ENCODE results near the gene PTPRM.
A peak's percentile ranks its signal among the peaks of the same experiment; 100 is the strongest.

Gene PTPRM

DNA sequence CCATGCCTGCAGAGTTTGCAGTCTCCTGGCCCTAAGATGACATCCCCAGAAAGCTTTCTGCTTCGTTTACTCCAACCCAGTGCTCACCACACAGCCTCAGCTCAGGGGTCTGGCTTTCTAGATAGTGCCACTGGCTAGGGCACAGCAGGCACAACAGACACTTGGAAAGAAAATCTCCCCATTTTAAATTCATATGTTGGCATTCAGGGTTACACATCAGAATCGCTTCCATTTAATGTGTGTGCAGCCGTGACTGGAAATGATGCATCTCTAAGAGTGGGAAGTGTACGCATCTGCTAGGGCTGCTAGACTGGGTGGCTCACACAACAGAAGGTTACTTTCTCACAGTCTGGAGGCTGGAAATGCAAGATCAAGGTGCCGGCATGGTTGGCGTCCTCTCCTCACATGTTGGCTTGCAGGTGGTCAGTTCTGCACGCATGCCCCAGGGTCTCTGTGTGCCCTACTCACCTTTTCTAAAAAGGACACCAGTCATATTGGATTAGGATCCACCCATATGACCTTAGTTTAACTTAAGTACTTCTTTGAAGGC lies 712.7 kb downstream of the PTPRM start:
- TF ChIP-seq, protein P1, sequence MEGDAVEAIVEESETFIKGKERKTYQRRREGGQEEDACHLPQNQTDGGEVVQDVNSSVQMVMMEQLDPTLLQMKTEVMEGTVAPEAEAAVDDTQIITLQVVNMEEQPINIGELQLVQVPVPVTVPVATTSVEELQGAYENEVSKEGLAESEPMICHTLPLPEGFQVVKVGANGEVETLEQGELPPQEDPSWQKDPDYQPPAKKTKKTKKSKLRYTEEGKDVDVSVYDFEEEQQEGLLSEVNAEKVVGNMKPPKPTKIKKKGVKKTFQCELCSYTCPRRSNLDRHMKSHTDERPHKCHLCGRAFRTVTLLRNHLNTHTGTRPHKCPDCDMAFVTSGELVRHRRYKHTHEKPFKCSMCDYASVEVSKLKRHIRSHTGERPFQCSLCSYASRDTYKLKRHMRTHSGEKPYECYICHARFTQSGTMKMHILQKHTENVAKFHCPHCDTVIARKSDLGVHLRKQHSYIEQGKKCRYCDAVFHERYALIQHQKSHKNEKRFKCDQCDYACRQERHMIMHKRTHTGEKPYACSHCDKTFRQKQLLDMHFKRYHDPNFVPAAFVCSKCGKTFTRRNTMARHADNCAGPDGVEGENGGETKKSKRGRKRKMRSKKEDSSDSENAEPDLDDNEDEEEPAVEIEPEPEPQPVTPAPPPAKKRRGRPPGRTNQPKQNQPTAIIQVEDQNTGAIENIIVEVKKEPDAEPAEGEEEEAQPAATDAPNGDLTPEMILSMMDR (IDR thresholded peaks at IDR 0.05; ENCODE audit: low read depth, low read length) = no peak
- no peak for DNase-seq (ENCODE audit: low read depth in 2 of 2)
- H3K4me3 ChIP-seq (replicated peaks in 1 of 2; ENCODE audit: low read depth in 2 of 2, low read length in 2 of 2) = no peak overlapping the region

DNA sequence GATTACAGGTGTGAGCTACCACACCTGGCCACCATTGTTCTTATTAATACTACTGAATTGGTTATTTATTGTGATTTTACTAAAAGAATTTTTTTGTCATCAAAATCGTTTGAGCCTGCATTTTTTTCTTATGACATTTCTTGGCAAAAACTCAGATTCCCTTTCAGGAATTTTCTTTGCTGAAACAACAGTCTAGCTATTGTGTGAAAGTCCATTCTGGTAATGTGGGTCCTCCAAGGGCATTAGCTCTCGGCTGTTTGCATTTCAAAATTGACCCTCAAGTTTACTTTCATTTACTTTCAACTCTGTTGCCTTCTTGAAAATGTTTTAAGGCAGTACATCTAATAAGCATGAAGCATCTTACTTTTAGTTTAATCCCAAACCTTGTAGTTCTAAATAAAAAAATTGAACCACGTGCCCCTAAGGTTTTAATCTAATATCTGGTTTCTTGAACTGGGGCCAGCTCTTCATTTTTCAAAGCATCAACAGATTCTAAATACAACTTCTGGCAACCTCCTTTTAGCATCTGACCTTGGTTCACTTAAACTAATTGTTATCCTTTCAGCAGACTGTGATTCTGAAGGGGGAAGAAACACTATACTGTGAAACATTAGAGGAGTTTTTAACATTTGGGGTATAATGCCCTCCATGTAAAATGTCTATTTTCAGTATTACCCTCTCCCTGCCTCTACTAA lies 716.9 kb downstream of the PTPRM start:
- TF ChIP-seq, protein P1 (IDR thresholded peaks at IDR 0.05; ENCODE audit: low read depth, low read length) = no peak
- DNase-seq (ENCODE audit: low read depth in 2 of 2) = peak; percentile 80 to 83
- H3K4me3 ChIP-seq (replicated peaks in 1 of 2; ENCODE audit: low read depth in 2 of 2, low read length in 2 of 2) = no peak overlapping the region

DNA sequence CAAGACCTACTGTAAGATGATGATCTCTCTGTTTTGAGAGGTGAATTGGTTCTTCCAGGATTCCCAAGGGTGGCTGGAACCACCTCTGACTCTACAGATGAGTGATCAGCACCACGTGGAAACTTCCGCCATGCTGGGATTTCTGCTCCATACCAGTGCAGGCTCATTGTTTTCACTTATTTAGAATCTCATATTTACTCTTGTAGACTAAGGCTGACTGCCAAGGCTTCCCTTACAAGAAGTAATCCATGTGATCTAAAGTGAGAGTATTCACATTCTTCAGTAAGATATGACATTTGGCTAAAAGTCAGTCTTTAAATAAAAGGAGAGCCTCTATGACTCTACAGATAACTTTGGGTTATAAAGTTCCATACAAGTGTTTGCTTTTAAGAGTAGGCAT lies 719.2 kb downstream of the PTPRM start:
- peak; percentile 26 for DNase-seq (ENCODE audit: low read depth in 2 of 2)
- H3K4me3 ChIP-seq (replicated peaks in 1 of 2; ENCODE audit: low read depth in 2 of 2, low read length in 2 of 2) = no peak overlapping the region
- TF ChIP-seq, protein P1 (IDR thresholded peaks at IDR 0.05; ENCODE audit: low read depth, low read length) = no peak

DNA sequence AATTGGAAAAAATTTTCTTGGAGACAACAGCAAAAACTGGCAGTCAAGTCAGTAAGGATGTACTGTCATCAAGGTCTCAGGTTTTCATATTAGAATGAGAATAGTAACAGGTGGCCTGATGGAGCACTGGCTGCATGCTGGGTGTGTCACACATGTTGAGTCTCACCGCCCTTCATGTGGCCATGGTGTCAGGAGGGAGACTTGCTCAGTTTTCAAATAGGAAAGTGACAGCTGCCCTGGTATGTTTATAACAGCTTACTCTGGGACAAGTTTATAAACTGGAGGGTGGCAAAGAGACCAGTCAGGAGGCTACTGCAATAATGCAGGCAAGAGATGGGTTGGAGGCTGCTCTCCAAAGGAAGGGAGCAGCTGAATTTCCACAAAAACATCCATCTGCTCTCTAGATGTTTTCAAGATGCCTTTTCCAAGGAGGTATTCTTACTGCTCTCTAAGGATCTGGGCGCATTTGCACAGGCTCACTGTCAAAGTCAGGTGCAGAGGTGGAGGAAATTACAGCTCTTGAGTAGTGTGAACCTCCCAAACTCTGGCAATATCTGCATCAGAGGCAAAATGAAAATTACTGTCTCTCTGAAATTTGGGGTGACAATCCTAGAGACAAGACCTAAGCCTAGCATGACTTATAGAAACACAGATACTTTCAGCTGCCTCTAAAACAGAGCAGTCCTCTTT lies 720.2 kb downstream of the PTPRM start:
- no peak for DNase-seq (ENCODE audit: low read depth in 2 of 2)
- no peak overlapping the region for H3K4me3 ChIP-seq (replicated peaks in 1 of 2; ENCODE audit: low read depth in 2 of 2, low read length in 2 of 2)
- TF ChIP-seq, protein P1 (IDR thresholded peaks at IDR 0.05; ENCODE audit: low read depth, low read length) = no peak

DNA sequence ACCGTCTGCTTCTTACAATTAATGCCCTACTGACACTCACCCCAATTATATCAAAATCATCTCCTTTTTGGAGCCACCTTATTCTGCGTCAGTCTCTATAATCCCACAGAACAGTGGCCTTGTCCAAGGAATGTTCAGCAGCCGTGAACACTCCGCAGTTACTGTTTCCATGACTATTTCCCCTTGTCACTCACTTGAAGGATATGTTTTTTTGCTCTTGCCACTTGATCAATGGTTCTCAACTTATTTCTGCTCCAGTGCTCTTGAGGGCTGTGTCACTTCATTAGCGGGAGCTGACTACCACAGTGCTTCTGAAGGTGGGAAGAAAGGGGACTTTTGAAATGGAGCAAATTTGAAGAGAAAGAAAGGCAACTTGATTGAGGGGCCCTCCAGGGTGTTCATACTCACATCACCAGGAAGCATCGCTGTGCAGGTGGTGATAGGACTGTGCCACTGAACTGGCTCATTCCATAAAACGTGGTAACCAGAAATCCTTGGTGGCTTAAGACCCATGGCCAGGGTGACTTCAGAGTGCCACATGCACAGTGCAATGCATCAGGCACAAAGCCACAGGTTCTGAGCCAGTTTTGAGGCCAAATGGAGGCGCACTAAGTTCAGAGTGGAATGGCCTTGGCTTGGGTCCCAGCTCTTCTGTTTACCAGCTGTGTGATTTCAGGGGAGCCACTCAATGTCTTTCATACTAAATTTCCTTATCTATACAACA lies 721.5 kb downstream of the PTPRM start:
- TF ChIP-seq, protein P1 (IDR thresholded peaks at IDR 0.05; ENCODE audit: low read depth, low read length) = no peak
- no peak overlapping the region for H3K4me3 ChIP-seq (replicated peaks in 1 of 2; ENCODE audit: low read depth in 2 of 2, low read length in 2 of 2)
- no peak for DNase-seq (ENCODE audit: low read depth in 2 of 2)

DNA sequence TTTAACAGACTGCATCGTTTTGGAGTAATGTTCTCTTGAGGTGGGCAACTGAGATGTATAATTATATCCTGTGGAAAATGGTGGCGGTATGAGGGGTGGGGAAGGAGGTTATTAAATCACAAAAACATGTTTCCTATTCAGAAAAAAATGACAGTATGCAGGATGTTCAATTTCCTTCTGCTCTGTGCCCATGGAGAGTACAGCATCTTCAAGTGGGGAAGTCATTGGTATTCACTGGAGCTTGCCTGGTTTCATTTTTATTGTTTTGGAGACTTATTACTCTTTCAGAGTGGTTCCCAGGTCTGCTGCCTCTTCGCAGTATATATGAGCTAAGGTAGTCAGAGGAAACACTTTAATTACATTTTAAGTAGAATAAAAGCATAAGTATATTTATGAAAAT lies 723.3 kb downstream of the PTPRM start:
- no peak for DNase-seq (ENCODE audit: low read depth in 2 of 2)
- TF ChIP-seq, protein P1 (IDR thresholded peaks at IDR 0.05; ENCODE audit: low read depth, low read length) = no peak
- H3K4me3 ChIP-seq (replicated peaks in 1 of 2; ENCODE audit: low read depth in 2 of 2, low read length in 2 of 2) = no peak overlapping the region
